Gastrocnemius medialis (tissue), 4 donors: ENCODE measurements around the gene CC2D2A. TPM values are rescaled to one million over a fixed set of nuclear protein-coding genes. Genes with fewer than 3 reads are reported as not detected.

ENCODE experiments used
- ATAC-seq, 2 donors: fragments of 150-250 bp; one replicate each; pipeline ENCODE4 v1.9.1; 2016
- DNase-seq, 2 donors: peaks; one replicate each; pipeline ENCODE4 v3.0.0-alpha.2; 2019
- H3K27ac ChIP-seq, 4 donors: fragments of 200-600 bp; sonication (generic); 1 replicate in 1 of 4; 2 replicates in 3 of 4; pipeline ENCODE4 v1.5.1; 2016 to 2018; ENCODE audit warnings: mild to moderate bottlenecking in 2 of 4, moderate library complexity in 1 of 4
- H3K27me3 ChIP-seq, 3 donors: fragments of 200-600 bp; sonication (generic) in 2 of 3; 1 replicate in 1 of 3; 2 replicates in 2 of 3; pipeline versions ENCODE4 v1.5.1 to v1.6.0; 2016 to 2019; ENCODE audit warnings: mild to moderate bottlenecking in 1 of 3, moderate library complexity in 1 of 3
- H3K36me3 ChIP-seq, 2 donors: fragments of 200-600 bp; sonication (generic) in 1 of 2; one replicate each; pipeline ENCODE4 v1.5.1; 2017 to 2018
- H3K4me1 ChIP-seq, 2 donors: fragments of 200-600 bp; sonication (generic) in 1 of 2; one replicate each; pipeline ENCODE4 v1.5.1; 2016 to 2017; ENCODE audit warnings: mild to moderate bottlenecking in 2 of 2
- H3K4me3 ChIP-seq, 4 donors: fragments of 200-600 bp; sonication (generic) in 3 of 4; 1 replicate in 1 of 4; 2 replicates in 3 of 4; pipeline ENCODE4 v1.5.1; 2016 to 2019; ENCODE audit warnings: mild to moderate bottlenecking in 2 of 4
- H3K9me3 ChIP-seq, 3 donors: fragments of 200-600 bp; sonication (generic) in 2 of 3; 1 replicate in 1 of 3; 2 replicates in 2 of 3; pipeline ENCODE4 v1.5.1; 2016 to 2019
- POLR2A ChIP-seq, 2 donors: fragments of 450-650 bp; IDR thresholded peaks; one replicate each; pipeline ENCODE4 v1.6.1; 2017; ENCODE audit warnings: antibody characterized with exemption in 2 of 2, mild to moderate bottlenecking in 2 of 2, moderate library complexity in 2 of 2
- in situ Hi-C, 4 donors: fragments of 200-750 bp; cut with MboI; loops; one replicate each; pipeline versions ENCODE4 v1.15.0 to v1.8.0; 2017; ENCODE audit warnings: low sequenced_read_pairs in 4 of 4
- intact Hi-C: fragments of 100-400 bp; cut with DNase I; formaldehyde crosslinking; loops from one replicate; pipeline ENCODE4 v1.15.1; 2023; ENCODE audit warnings: low total_unique reads
- total RNA-seq, 4 donors: library from RNA; depleted of rRNA; stranded (reverse); fragments of >200 nt; gene quantifications; one replicate each; pipeline versions ENCODE4 v1.1.0 to v1.2.3, GENCODE V29; 2016
- TF ChIP-seq, protein P1 (sequence below), 5 experiments: fragments of 450-650 bp in 3 of 5; fragments of 200-600 bp in 2 of 5; sonication (generic) in 2 of 5; IDR thresholded peaks in 4 of 5; conservative IDR thresholded peaks in 1 of 5; 1 replicate in 4 of 5; 2 replicates in 1 of 5; pipeline ENCODE4 v1.5.1; 2016 to 2019; ENCODE audit warnings: antibody characterized with exemption in 5 of 5, mild to moderate bottlenecking in 3 of 5, moderate library complexity in 3 of 5

CC2D2A gene
- total RNA-seq, 4 donors from 2014 or later, result 1.1 to 4.0 (median 2.9) TPM

DNA sequence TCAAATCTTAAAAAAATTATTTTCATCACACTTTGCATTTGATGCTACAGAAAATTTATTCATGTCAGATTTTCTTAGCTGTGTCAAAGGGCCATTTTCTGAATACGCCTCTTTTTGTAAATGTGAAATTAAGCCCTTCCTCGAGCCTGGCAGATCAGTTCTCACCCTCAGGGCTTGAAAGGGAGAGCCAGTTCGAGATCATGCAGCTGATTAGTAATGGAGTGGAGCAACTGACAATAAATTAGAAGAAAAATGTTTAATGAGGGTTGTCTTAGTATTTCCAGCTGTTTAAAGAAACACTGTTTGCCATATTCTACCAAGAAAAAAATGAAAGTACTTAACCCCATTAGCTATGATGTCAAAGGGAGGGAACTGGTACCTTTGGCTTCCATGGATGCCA, 28.7 kb downstream of the CC2D2A start:
- H3K9me3 ChIP-seq, result no peaks in the 10 kb centered on the region
- intact Hi-C loops, result no loop called here
- in situ Hi-C loops, result loop anchor here (25.0 kb wide), 4 partner anchors 164 to 514 kb away; partner anchors contain the start of genes FBXL5 (in 1 of the 4) and FGFBP2 (in 1 of the 4)

DNA sequence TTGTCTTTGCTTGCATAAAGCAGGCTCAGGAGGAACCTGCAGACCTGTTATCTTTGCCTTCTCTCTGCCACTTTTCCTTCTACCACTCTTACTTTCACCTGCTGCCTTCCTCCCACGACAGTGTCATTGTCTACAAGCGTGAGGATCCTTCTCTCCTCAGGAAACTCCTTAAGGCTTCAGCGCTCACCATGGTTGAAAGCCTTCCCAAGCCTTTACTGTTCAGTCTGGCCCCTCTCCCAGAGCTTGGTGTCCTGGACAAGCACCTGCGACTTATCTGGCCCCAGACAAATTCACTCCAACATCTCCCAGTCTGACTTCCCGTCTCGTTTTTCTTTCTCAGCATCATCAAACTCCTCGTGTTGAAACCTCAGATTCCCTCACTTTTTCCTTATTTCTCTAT, 31.0 kb downstream of the CC2D2A start:
- Histone ChIP-seq H3K4me3 (no peak overlapping the region), H3K9me3 (no peaks in the 10 kb centered on the region), H3K36me3 (no peaks in the 10 kb centered on the region), H3K4me1 (no peaks in the 10 kb centered on the region), H3K27me3 (no peaks in the 10 kb centered on the region), H3K27ac (no peak overlapping the region)
- intact Hi-C loops, result no loop called here
- DNase-seq (no peak), ATAC-seq (no peak)
- TF ChIP-seq POLR2A (IDR thresholded peaks at IDR 0.05), result no peak
- TF ChIP-seq, protein P1, sequence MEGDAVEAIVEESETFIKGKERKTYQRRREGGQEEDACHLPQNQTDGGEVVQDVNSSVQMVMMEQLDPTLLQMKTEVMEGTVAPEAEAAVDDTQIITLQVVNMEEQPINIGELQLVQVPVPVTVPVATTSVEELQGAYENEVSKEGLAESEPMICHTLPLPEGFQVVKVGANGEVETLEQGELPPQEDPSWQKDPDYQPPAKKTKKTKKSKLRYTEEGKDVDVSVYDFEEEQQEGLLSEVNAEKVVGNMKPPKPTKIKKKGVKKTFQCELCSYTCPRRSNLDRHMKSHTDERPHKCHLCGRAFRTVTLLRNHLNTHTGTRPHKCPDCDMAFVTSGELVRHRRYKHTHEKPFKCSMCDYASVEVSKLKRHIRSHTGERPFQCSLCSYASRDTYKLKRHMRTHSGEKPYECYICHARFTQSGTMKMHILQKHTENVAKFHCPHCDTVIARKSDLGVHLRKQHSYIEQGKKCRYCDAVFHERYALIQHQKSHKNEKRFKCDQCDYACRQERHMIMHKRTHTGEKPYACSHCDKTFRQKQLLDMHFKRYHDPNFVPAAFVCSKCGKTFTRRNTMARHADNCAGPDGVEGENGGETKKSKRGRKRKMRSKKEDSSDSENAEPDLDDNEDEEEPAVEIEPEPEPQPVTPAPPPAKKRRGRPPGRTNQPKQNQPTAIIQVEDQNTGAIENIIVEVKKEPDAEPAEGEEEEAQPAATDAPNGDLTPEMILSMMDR (IDR thresholded peaks at IDR 0.05 in 4 of 5, conservative IDR thresholded peaks at IDR 0.05 in 1 of 5), result no peak
- in situ Hi-C loops, result no loop called here

More for the DNA sequence above, 28.7 kb downstream of the CC2D2A start:
- no peak overlapping the region for H3K27ac ChIP-seq
- no peaks in the 10 kb centered on the region for H3K4me1 ChIP-seq
- TF ChIP-seq POLR2A (IDR thresholded peaks at IDR 0.05), result no peak
- TF ChIP-seq, protein P1 (IDR thresholded peaks at IDR 0.05 in 4 of 5, conservative IDR thresholded peaks at IDR 0.05 in 1 of 5), result no peak
- ATAC-seq, result no peak
- H3K27me3 ChIP-seq, result no peaks in the 10 kb centered on the region
- no peaks in the 10 kb centered on the region for H3K36me3 ChIP-seq
- H3K4me3 ChIP-seq, result no peak overlapping the region
- no peak for DNase-seq

DNA sequence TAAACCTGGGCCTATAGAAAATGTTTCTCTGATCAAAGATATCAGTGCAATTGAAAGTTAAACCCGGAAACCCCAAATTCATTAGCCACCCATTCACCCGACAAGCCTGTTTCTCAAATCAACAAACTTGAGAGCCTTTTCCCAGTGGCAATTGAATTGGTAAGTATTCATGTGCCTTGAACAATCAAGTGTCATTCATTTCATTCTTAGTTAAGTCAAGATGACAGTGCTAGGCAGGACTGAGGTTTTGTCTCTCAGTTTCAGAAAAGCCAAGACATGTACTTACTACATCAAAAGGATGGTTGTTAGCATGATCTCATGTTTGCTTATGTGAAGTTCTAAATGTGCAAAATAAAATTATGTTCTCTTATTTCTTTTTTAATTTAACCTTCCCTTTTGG, 32.3 kb downstream of the CC2D2A start:
- in situ Hi-C loops, result no loop called here
- TF ChIP-seq, protein P1 (IDR thresholded peaks at IDR 0.05 in 4 of 5, conservative IDR thresholded peaks at IDR 0.05 in 1 of 5), result no peak
- TF ChIP-seq POLR2A (IDR thresholded peaks at IDR 0.05), result no peak
- no peaks in the 10 kb centered on the region for H3K36me3 ChIP-seq
- no peaks in the 10 kb centered on the region for H3K27me3 ChIP-seq
- DNase-seq, result no peak
- no peaks in the 10 kb centered on the region for H3K4me1 ChIP-seq
- no peak overlapping the region for H3K4me3 ChIP-seq
- no peak for ATAC-seq
- no peak overlapping the region for H3K27ac ChIP-seq
- intact Hi-C loops, result no loop called here
- no peaks in the 10 kb centered on the region for H3K9me3 ChIP-seq

DNA sequence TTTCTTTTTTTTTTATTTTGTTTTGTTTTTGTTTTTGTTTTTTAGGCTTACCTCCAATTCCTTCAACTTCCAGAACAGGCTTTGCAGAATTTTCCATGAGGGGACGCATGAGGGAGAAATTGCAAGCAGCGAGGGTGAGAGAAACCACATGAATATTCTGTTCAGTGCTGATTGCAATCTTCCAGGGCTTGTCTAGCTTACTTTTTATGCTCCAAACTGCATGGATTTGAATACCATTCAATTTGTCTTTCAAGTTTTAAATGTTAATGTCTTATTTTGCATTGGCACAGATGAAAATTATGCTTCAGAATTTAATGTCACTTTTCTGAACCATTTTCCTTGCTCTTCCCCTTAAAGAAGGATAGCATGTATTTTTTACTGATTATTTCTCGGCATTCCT, 32.7 kb downstream of the CC2D2A start:
- Histone ChIP-seq H3K9me3 (no peaks in the 10 kb centered on the region), H3K4me3 (no peak overlapping the region), H3K36me3 (no peaks in the 10 kb centered on the region), H3K4me1 (no peaks in the 10 kb centered on the region), H3K27me3 (no peaks in the 10 kb centered on the region), H3K27ac (no peak overlapping the region)
- ATAC-seq (no peak), DNase-seq (no peak)
- in situ Hi-C loops, result no loop called here
- intact Hi-C loops, result no loop called here
- TF ChIP-seq, protein P1 (IDR thresholded peaks at IDR 0.05 in 4 of 5, conservative IDR thresholded peaks at IDR 0.05 in 1 of 5), result no peak
- no peak for TF ChIP-seq POLR2A (IDR thresholded peaks at IDR 0.05)

DNA sequence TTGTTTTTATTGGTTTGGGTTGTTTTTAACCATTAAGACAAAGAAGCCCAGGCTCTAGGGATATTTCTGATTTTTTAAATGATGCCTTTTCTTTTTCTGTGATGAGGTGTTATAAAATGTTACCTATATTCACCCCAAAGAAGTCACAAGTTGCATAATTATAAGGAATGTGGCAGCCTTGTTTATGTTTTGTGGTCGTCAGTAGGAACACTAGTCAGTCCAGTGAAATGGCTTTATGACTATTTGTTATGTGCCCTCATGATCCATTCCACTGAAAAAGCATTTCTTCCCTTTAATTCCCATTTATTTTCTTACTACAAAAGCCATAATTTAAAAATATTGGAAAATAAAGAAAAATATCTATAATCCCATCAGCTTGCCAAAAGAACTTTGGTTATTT, 34.4 kb downstream of the CC2D2A start:
- DNase-seq (no peak), ATAC-seq (no peak)
- intact Hi-C loops, result no loop called here
- in situ Hi-C loops, result no loop called here
- Histone ChIP-seq H3K4me3 (no peak overlapping the region), H3K27me3 (no peaks in the 10 kb centered on the region), H3K36me3 (no peaks in the 10 kb centered on the region), H3K27ac (no peak overlapping the region), H3K9me3 (no peaks in the 10 kb centered on the region), H3K4me1 (no peaks in the 10 kb centered on the region)
- TF ChIP-seq, protein P1 (IDR thresholded peaks at IDR 0.05 in 4 of 5, conservative IDR thresholded peaks at IDR 0.05 in 1 of 5), result no peak
- no peak for TF ChIP-seq POLR2A (IDR thresholded peaks at IDR 0.05)
